Measurements from ENCODE around the gene PDCL2.

Gene PDCL2

DNA sequence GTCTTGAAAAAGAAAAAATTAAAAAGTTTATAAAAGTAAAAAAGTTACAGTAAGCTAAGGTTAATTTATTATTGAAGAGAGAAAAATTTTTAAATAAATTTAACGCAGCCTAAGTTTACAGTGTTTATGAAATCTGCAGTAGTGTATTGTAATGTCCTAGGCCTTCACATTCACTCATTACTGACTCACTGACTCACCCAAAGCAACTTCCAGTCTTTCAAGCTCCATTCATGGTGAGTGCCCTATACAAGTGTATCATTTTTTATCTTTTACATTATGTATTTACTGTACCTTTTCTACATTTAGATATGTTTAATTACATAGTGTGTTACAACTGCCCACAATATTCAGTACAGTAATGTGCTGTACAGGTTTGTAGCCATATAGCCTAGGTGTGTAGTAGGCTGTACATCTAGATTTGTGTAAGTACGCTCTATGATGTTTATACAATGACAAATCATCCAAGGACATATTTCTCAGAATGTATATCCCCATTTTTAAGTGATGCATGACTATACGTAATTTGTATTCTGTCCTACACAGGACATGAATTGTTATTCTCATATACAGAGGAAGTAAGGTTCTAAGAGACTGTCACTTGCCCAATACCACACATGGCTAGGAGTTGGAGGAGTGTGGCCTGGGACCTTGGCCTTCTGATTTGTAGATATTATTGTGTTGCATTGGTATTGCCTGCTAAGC, 19.5 kb upstream of the PDCL2 start:
- TF ChIP-seq, protein P1, sequence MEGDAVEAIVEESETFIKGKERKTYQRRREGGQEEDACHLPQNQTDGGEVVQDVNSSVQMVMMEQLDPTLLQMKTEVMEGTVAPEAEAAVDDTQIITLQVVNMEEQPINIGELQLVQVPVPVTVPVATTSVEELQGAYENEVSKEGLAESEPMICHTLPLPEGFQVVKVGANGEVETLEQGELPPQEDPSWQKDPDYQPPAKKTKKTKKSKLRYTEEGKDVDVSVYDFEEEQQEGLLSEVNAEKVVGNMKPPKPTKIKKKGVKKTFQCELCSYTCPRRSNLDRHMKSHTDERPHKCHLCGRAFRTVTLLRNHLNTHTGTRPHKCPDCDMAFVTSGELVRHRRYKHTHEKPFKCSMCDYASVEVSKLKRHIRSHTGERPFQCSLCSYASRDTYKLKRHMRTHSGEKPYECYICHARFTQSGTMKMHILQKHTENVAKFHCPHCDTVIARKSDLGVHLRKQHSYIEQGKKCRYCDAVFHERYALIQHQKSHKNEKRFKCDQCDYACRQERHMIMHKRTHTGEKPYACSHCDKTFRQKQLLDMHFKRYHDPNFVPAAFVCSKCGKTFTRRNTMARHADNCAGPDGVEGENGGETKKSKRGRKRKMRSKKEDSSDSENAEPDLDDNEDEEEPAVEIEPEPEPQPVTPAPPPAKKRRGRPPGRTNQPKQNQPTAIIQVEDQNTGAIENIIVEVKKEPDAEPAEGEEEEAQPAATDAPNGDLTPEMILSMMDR (IDR thresholded peaks at IDR 0.05; ENCODE audit: extremely low read depth, missing control alignments): no peak
- no peak for DNase-seq (ENCODE audit: low spot score)

DNA sequence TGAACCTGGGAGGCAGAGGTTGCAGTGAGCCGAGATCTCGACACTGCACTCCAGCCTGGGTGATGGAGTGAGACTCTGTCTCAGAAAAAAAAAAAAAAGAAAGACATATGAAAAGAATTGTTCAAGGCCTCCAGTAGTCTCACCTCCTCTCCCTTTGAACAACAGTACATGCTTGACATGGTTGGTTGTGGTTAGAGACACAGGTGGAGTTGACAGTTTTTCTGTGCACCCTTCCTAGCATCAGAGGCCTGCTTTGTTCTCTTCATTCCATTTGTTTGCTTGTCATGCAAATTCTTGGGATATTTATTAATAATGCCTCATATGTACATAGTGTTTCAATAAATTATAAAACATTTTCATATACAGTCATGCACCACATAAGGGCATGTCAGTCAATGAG, 18.3 kb upstream of the PDCL2 start:
- TF ChIP-seq, protein P1 (IDR thresholded peaks at IDR 0.05; ENCODE audit: extremely low read depth, missing control alignments): no peak
- DNase-seq (ENCODE audit: low spot score): no peak

DNA sequence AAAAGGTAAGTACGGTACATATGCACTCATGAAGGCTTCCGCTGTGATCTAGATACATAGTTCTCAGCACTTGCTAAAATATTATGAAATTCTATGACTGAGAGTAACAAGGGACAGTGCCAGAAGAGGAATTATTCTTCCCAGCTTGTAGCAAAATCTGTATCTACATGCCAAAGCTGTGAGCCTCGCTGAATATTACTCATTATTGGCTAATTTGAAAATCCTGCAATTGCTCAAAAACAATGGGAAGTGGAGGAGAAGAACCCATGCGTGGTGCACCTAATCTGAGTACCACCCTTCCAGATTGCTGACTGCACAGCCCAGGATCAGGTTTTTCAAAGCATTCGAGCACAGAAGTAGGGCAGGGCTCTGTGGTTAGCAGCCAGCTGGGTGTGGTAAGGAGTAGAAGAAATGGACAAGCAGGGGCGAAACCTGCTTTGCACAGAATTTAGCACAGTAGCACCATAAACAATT, 17.4 kb upstream of the PDCL2 start:
- TF ChIP-seq, protein P1 (IDR thresholded peaks at IDR 0.05; ENCODE audit: extremely low read depth, missing control alignments): no peak
- DNase-seq (ENCODE audit: low spot score): no peak

DNA sequence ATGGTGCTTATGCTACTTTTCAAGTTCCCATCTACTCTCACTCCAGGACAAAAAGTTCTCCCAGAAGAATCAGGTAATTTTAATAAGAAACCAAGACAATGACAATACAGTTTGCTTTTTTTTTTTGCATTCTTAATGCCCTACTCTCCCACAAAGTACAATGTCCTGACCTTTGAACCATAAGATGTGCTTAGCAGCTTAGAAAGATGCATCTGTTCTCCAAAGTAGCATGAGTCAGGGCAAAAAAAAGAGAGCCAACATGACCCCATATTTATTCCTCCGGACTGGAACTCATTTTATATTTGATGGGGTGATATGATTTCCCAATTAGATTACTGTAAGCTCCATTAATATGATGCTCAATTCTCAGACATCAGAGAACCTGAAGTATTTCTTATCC, 16.5 kb upstream of the PDCL2 start:
- DNase-seq (ENCODE audit: low spot score): no peak

DNA sequence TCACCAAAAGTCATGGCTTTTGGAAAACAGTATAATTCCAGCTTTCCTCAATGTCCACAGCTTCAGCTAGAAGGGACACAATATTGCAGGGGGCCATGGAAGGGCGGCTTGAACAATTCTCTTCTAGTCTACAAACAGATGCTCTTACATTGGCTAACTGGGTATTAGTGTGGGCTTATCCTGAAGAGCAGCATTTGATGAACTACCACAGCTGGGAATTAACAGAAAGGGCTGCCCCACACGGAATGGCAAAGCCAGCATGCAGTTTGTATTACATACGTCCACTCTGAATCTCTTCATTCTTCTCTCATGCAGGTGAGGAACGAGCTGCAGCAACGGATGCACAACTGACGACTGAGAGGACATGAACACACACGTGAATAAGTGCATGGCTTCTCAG, 13.0 kb upstream of the PDCL2 start:
- no peak for DNase-seq (ENCODE audit: low spot score)
- TF ChIP-seq, protein P1 (IDR thresholded peaks at IDR 0.05; ENCODE audit: extremely low read depth, missing control alignments): no peak

More for the DNA sequence above, 16.5 kb upstream of the PDCL2 start:
- TF ChIP-seq, protein P1 (IDR thresholded peaks at IDR 0.05; ENCODE audit: extremely low read depth, missing control alignments): no peak

DNA sequence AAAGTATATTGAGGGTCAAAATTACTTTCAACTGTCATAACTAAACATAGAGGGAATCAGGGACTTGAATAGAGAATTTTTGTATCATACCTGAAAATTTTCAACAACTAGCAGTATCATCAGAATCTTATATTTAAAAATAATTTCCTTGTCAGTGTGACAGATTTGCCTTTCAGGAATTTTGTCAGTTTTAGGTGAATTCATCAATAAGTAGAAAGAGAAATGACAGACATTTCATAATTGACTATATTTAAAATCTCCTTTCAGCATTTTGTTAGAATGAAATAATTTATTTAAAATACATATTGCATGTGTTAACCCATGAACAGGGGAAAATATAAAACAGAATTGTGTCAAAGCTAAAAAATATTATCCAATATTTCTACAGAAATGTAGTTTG, 8.6 kb upstream of the PDCL2 start:
- no peak for DNase-seq (ENCODE audit: low spot score)
- TF ChIP-seq, protein P1 (IDR thresholded peaks at IDR 0.05; ENCODE audit: extremely low read depth, missing control alignments): no peak

DNA sequence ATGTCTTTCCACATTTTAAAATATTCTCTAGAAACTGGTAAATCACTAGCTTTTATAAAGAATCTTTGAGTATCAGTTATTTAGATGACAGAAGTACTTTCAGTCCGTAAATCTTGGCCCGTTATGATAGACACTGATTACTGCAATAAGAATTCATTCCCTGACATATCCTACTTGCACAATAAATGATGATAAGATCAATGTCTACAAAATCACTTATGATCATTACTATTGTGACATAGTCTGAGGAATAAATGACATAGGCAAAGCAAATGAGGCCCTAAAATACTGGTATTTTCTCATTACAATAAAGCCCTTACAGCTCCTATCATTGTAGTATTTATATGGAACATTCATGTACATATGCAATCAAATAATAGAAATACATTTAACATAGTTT, 6.6 kb upstream of the PDCL2 start:
- DNase-seq (ENCODE audit: low spot score): no peak
- TF ChIP-seq, protein P1 (IDR thresholded peaks at IDR 0.05; ENCODE audit: extremely low read depth, missing control alignments): no peak
